Measurements from ENCODE around the gene BOLA2B.
"Not testable (repeated sequence)": the region's sequence is repeated elsewhere in the genome, so short reads cannot be mapped to it uniquely, and the experiment has no call there.

The BOLA2B gene

DNA sequence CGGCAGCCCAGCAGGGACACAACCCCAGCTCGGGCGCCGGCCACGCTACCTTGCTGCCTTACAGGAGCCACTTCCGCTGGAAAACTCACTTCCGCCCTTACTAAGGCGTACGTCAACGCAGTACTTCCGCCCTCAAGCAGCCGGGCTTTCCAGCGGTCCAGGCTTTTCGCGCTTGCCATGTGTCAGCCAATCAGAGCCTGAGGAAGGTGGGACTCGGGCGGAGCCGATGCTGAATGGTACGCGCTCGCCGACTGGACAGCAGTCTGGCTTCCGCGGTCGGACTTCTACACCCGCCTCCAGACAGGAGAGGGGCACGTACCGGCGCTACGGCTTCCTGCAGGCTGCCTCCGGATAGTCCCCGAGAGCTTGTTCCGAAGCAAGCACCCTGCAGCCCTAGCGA, at the start of gene BOLA2B, which contains the start of gene SLX1A:
Gene BOLA2B (minus strand): TSS at position 52 of the 400 bp plus-strand sequence. CDS start 71 bp downstream, outside the sequence.
Gene SLX1A (plus strand): TSS at position 261 of the 400 bp plus-strand sequence. CDS start 210 bp downstream, outside the sequence.
- not testable (repeated sequence) for DNase-seq

DNA sequence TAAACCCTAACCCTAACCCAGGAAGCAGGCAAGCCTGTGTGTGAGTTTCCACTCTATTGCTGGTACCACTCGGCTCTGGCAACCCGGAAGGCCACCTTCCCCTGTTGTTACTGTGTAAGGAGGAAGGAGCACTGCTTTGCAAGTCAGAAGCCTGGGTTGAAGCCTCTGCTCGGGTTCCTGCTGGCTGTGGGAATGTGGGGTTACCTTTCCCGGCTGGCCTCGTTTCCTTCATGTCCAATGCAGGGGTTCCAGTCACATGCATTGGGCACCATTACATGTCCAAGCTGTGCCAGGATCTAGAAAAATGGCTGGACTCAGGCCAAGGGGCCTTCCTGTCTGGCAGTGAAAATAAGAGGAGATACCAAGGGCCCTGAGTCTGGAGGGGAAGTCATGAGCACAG, 23.6 kb upstream of the BOLA2B start:
- not testable (repeated sequence) for DNase-seq

DNA sequence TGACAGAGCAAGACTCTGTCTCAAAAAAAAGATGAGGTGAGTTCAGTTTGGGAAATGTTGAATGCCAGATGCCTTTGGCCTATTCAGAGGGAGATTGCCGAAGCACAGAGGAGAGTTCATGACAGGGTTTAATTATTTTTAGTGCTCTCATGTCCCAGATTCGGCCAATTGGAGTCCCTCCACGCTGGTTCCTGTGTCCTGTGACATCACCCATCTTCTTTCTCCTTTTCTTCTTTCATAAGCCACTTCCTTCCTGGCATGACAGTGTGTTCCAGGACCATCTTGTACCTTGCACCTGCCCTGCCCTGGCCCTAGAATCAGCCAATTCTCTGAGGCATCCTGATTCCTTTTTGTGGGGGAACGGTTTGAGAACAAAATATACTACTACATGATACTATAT, 17.9 kb upstream of the BOLA2B start:
- not testable (repeated sequence) for DNase-seq

DNA sequence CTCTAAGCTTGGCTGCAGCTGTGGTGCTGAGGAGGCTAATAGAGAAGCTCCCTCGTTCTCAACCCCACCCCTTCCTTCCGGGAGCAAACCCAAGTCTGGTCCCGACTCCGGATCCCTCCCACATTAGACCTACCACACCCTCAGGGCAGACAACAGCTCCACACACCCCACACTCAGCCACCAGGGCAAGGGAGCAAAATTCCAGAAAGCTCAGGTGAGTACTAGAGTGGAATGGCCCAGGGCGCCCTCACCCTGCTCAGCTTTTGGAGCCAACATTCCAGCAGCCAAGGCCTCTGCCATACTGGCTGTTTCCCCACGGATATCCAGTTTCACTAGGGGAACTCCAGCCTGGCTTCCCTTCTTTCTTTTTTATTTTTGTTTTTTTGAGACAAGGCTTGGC, 15.6 kb upstream of the BOLA2B start:
- DNase-seq: not testable (repeated sequence)

DNA sequence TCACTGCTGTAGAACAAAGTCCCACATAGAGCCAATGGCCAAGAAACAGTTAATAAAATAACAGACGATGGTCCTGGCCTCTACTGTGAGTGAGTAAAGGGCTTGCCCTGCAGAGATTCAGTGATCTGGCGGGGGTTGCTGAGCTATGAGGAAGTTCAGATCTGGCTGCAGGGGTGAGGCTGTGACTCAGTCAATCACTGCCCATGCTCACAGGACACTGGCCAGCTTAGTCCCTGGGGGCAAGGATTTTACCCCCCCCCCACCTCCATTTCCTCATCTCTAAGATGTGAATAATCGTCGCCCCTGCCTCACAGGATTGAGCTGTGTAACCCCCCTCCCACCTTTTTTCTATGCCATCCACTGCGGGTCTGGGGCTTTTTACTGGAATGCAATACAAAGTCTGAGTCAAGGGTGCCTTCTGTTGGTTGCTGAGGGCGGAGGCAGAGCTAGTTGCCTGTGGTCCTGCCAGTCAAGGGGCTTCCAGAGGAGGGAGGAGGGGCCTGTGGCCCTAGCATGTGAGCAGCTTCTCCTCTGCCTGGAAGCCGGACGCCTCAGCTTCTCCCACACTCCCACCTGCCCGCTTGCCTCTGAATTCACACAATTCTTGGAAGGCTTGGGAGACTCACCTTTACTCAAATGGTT, 13.7 kb upstream of the BOLA2B start:
- DNase-seq: not testable (repeated sequence)

DNA sequence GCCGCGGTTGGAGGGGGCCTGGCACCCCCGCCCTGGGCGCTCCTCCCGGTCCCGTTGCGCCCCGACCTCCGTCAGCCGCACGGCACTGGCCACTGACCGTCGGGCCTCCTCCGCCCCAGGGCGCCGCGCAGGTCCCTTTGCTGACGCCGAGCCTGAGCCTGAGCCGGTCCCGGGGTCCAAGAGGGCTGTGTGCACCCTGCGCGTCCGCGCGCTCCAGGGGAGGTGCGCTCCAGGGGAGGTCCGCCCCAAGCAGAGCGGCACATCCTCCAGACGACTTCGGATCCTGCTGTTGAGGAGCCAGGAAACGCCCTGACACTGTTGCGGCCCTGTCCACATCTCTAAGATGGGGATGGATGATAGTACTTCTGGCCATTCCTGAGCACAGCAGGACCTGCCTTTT, 12.8 kb upstream of the BOLA2B start:
- not testable (repeated sequence) for DNase-seq

DNA sequence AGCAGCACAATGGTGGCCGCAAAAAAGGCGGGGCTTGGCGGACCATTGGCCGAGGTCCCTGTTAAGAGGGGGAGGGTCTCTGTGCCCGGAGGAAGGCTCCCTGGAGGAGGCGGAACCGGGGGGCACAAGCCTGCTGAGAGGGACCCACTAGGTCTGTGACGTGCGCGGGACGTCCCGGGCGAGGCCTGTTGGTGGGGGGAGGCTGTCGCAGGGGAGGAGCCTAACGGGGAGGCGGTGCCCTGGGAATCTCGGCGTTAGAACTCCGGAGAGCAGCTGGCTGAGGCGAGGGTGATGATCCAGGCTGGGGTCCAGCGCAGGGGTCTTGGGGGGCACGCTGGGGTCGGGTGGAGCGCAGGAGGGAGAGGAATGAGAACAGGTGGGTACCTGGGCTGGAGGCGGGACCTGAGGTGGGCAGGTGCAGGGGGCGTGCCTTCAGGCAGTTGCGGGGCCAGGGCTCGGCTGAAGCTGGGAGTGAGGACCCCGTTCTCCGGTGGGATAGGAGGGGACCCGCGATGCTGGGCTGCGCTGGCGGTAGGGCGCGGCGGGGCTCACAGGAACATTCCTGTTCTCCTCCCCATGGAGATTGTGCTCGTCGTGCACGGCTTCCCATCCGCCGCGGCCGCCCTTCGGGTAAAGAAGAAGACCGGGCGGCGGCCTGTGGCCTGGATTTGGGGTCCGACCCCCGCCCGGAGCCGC, 12.2 kb upstream of the BOLA2B start:
- not testable (repeated sequence) for DNase-seq

DNA sequence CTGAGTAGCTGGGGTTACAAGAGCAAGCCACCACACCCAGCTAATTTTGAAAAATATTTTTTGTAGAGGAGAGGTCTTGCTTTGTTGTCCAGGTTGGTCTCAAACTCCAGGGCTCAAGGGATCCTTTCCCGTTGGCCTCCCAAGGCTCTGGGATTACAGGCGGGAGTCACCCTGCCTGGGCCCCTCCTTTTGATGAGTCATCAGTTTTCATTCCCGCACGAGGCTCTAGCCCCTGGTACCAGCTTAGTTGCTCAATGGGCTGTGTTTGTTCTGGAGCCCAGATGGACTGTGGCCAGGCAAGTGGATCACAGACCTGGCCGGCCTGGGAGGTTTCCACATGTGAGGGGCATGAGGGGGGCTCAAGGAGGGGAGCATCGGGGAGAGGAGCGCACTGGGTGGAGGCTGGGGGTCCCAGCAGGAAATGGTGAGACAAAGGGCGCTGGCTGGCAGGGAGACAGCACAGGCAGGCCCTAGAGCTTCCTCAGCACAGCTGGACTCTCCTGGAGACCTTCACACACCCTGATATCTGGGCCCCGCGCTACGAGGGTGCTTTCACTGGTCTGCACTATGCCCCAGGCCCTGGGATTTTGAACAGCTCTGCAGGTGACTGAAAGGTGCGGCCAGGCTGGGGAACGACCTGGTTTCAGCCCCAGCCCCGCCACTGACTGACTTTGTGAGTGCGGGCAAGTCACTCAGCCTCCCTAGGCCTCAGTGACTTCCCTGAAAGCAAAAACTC, 6.3 kb upstream of the BOLA2B start:
- DNase-seq: not testable (repeated sequence)

DNA sequence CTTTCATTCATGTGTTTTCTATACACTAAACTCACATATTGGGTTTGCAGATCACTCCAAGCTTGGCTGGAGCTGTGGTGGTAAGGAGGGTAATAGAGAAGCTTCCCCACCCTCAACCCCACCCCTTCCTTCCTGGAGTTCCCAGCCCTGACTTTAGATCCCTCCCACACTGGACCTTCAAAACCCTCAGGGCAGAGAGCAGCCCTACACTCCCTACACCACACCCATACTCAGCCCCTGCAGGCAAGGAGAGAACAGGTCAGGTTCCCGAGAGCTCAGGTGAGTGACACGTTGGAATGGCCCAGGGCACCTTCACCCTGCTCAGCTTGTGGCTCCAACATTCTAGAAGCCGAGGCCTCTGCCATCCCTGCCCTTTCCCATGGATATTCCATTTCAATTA, 5.6 kb upstream of the BOLA2B start, which contains the start of gene SULT1A3:
Gene SULT1A3 (plus strand): TSS at position 207 of the 400 bp plus-strand sequence. CDS start 1,474 bp downstream, outside the sequence.
- DNase-seq: not testable (repeated sequence)

DNA sequence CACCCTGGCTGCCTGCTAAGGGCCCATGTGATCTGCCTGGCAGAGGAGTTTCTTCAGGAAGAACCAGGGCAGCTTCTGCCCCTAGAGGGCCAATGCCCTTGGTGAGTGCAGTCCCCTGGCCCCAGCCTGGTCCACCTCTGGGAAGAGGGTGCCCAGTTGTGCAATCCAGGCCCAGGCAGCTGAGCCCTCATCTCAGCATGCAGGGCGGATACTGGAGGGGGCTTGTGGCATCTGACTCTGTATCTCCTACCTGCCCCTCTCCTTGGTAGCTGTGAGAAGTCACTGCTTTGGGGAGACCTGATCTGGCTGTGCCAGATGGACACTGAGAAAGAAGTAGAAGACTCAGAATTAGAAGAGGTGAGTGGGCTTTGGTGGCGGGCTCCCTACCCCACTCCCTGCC, 3.5 kb upstream of the BOLA2B start:
- not testable (repeated sequence) for DNase-seq

DNA sequence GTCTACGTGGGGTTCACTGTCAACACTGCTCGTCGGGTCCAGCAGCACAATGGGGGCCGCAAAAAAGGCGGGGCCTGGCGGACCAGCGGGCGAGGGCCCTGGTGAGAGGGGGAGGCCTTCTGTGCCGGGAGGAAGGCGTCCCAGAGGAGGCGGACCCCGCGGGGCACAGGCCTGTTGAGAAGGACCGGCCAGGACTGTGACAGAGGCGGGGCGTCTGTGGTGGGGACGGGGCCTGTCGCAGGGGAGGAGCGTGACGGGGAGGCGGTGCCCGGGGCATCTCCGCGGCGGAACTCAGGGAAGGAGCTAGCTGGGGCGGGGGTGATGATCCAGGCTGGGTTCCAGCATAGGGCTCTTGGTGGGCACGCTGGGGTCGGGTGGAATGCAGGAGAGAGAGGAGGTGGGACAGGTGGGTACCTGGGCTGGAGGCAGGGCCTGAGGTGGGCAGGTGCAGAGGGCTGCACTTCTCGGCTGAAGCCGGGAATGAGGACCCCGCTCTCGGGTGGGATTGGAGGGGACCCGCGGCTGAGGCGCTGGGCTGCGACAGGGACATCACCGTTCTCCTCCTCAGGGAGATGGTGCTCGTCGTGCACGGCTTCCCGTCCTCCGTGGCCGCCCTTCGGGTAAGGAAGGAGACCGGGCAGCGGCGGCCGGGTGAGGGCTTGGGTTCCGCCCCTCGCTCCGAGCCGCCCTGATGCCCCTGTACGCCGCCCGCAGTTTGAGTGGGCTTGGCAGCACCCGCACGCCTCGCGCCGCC, 883 bp upstream of the BOLA2B start:
- DNase-seq: not testable (repeated sequence)

DNA sequence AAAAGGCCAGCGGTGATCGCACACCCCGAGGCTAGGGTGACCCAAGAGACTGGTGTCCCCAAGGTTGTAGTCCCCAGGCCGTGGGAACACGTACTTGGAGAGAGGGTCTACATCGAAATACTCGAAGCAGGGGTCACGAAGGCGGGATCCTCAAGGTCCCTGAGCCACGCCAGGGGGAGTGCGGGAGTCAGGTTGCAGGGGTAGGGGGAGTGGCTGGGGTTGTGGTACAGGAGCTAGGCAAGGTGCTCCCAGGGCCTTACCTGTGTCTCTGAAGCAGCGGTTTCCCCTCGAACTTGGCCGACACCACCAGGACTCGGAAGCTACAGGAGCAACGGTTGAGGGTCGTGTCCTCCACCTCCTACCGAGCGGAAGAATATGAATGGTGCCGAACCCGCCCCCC, 368 bp downstream of the BOLA2B start:
- DNase-seq: not testable (repeated sequence)

DNA sequence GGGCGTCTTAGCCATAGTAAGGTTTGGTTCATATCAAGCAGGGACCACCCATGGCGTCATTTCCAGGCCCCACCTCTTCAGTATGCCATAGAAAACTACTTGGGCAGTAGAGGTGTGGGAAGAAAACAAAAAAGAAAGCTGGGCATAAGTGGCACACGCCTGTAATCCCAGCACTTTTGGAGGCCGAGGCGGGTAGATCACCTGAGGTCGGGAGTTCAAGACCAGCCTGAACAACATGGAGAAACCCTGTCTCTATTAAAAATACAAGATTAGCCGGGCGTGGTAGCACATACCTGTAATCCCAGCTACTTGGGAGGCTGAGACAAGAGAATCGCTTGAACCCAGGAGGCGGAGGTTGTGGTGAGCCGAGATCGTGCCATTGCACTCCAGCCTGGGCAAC, 2.3 kb downstream of the BOLA2B start:
- DNase-seq: not testable (repeated sequence)

DNA sequence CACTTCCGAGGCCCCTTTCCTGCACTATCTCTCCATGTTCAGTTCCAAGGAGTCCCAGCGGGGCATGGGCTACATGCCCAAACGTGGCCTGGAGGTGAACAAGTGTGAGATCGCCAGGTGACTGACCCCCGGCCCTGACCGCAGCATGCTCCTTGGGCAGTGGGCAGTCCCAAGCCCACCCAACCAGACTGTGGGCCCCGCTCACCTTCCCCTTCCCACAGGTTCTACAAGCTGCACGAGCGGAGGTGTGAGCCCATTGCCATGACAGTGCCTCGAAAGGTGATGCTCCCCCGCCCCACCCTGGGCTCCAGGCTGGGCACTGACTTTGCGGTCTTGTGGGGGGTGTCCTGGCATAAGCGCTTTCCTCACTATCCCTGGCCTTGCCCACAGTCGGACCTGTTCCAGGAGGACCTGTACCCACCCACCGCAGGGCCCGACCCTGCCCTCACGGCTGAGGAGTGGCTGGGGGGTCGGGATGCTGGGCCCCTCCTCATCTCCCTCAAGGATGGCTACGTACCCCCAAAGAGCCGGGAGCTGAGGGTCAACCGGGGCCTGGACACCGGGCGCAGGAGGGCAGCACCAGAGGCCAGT, 5.4 kb downstream of the BOLA2B start:
- no peak for DNase-seq

DNA sequence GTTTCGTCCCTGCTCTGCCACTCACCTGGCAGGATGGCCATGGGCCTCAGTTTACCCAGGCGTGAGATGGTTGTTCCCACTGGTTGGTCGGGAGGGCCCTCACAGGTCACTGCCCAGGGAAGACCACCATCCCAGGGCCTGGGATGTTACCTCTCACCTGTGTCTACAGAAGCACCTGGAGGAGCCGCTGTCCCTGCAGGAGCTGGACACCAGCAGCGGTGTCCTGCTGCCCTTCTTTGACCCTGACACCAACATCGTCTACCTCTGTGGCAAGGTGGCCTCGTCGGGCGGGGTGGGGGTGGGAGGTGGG, 6.0 kb downstream of the BOLA2B start:
- no peak for DNase-seq

DNA sequence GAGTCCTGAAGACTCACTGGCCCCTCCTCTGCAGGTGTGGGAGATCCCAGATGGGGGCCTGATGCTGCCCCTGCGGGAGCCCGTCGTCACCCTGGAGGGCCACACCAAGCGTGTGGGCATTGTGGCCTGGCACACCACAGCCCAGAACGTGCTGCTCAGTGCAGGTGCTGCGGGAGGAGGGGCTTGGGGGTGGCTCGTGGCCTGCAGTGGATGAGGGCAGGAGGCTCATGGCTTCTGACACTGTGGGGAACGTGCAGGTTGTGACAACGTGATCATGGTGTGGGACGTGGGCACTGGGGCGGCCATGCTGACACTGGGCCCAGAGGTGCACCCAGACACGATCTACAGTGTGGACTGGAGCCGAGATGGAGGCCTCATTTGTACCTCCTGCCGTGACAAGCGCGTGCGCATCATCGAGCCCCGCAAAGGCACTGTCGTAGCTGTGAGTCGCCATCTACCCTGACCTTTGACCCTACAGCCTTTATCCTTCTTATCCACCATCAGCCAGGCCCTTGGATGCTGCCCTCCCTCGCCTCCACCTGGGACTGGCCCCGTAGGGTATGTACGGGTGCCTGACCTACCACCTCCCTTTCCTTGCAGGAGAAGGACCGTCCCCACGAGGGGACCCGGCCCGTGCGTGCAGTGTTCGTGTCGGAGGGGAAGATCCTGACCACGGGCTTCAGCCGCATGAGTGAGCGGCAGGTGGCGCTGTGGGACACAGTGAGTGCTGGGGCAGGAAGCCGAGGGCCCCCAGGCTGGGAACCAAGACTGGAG, 6.5 kb downstream of the BOLA2B start:
- no peak for DNase-seq

DNA sequence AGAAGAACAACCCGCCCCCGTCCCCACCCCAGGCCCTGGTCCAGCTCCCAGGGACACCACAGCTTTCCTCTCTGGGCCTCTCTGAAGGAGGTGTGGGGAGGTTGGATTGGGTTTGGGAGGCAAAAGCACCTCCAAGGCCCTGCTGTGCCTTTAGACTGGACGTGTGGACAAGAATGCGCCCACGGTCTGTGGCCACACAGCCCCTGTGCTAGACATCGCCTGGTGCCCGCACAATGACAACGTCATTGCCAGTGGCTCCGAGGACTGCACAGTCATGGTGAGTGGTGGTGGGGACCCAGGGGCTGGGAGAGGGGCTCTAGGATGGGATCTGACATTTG, 7.1 kb downstream of the BOLA2B start:
- DNase-seq: no peak

DNA sequence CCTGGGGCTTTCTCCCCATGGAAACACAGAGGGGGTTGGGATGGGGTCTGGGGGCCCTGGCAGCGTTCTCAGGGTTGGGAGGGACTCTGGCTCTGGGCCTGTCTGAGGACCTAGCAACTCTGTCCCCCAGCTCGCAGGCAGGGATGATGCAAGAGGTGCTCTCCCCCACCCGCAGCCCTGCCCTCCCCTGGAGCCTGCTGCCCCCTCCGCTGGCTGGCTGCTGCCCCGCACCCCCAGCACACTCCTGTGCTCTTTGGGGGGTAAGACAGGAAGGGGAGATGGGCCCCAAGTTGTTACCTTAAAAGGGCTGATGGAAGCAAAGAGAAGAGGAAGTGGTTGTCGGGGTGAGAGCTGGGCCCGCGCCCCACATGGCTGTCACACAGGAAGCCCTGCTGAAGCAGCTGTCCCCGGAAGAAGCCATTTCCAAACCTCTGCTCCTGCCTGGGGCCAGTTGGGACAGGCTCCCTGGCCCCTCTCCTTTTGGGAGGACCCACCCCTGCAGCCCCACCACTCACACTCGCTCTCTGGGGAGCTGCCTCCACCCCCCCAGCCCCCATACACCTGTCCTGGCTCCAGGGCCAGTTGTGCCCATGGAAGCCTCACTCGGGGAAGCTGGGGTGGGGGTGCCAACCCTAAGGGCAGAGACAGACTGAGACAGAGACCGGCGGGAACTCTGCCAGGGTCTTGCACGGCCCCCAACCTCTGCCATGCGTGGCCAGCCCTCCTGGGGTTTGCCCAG, 7.6 kb downstream of the BOLA2B start:
- DNase-seq: no peak

DNA sequence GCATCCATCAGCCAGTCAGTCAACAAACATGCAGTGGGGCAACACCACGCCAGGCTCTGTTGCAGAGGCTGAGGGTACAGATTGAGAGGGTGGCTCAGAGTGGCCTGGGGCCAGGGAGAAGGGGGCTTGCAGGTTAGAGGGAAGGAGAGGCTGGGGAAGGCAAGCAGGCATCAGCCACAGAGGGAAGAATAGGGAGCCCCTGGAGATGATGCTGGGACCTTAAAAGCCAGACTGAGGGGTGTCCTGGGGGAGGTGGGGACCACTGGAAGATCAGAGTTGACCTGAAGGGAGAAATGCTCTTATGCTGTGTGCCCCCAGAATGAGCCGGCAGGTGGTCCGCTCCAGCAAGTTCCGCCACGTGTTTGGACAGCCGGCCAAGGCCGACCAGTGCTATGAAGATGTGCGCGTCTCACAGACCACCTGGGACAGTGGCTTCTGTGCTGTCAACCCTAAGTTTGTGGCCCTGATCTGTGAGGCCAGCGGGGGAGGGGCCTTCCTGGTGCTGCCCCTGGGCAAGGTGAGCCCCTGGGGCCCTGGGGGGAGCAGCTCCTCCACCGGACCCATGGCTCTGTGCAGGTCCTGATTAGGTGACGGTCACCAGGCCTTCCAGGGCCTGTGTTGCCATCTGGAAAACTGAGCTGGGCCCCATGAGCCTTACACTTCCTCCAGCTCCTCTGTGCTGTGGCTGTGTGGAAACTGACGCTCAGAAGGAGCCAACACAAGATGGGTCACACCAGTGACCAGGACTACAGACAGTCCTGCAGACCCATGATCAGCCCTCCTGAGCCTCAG, 8.4 kb downstream of the BOLA2B start:
- no peak for DNase-seq

Data from DMS 273 treated with DMSO at 0.1 percent for 48 hours (cell line).